Measurements from ENCODE around the gene CELSR2. TPM values are rescaled to one million over a fixed set of nuclear protein-coding genes. Genes with fewer than 3 reads are reported as not detected.

Gene CELSR2
- total RNA-seq, 1 experiment from 2014 or later, result 17.1 TPM

DNA sequence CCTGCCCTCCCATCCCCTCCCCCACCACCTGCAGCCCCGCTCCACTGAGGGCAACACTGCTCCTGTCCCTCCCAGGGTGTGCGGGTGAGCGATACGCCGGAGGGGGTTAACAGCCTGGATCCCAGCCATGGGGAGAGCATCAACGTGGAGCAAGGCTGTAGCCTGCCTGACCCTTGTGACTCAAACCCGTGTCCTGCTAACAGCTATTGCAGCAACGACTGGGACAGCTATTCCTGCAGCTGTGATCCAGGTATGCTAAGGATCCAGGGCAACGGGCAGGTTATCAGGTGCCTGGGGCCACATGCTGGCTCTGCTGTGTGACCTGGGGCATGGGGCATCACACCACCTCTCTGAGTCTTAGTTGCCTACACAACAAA is 15.0 kb downstream of the CELSR2 start:
- intact Hi-C loops (cut with micrococcal nuclease), result no loop called here
- CTCF ChIA-PET, result interaction anchor here (0.6 to 1.0 kb wide), 7 partner anchors 22 to 948 kb away, joined by 3 to 7 read pairs (median 3); a partner anchor contains a TSS
- H3K9me2 ChIP-seq (ENCODE audit: insufficient read depth), result no peaks in the 10 kb centered on the region
- TF ChIP-seq JUND (IDR thresholded peaks at IDR 0.05), result no peak
- TF ChIP-seq, protein P1, sequence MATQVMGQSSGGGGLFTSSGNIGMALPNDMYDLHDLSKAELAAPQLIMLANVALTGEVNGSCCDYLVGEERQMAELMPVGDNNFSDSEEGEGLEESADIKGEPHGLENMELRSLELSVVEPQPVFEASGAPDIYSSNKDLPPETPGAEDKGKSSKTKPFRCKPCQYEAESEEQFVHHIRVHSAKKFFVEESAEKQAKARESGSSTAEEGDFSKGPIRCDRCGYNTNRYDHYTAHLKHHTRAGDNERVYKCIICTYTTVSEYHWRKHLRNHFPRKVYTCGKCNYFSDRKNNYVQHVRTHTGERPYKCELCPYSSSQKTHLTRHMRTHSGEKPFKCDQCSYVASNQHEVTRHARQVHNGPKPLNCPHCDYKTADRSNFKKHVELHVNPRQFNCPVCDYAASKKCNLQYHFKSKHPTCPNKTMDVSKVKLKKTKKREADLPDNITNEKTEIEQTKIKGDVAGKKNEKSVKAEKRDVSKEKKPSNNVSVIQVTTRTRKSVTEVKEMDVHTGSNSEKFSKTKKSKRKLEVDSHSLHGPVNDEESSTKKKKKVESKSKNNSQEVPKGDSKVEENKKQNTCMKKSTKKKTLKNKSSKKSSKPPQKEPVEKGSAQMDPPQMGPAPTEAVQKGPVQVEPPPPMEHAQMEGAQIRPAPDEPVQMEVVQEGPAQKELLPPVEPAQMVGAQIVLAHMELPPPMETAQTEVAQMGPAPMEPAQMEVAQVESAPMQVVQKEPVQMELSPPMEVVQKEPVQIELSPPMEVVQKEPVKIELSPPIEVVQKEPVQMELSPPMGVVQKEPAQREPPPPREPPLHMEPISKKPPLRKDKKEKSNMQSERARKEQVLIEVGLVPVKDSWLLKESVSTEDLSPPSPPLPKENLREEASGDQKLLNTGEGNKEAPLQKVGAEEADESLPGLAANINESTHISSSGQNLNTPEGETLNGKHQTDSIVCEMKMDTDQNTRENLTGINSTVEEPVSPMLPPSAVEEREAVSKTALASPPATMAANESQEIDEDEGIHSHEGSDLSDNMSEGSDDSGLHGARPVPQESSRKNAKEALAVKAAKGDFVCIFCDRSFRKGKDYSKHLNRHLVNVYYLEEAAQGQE (IDR thresholded peaks at IDR 0.05; ENCODE audit: low read depth), result no peak
- no peak for TF ChIP-seq POLR2A (IDR thresholded peaks at IDR 0.05; ENCODE audit: borderline replicate concordance, extremely low read depth, insufficient read depth, insufficient read length)
- TF ChIP-seq YY1 (IDR thresholded peaks at IDR 0.05; ENCODE audit: extremely low read depth, insufficient replicate concordance, low read depth, low read length), result no peak
- TF ChIP-seq TCF7L2 (IDR thresholded peaks at IDR 0.05; ENCODE audit: borderline replicate concordance, extremely low read depth, insufficient read depth, insufficient read length), result no peak
- TF ChIP-seq EZH2 (IDR thresholded peaks at IDR 0.05), result no peak
- TF ChIP-seq ZNF274 (IDR thresholded peaks at IDR 0.05; ENCODE audit: low read depth, low read length), result no peak
- no peak for TF ChIP-seq ELF1 (IDR thresholded peaks at IDR 0.05; ENCODE audit: borderline replicate concordance, low read depth)
- TF ChIP-seq, protein P2, sequence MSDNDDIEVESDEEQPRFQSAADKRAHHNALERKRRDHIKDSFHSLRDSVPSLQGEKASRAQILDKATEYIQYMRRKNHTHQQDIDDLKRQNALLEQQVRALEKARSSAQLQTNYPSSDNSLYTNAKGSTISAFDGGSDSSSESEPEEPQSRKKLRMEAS (IDR thresholded peaks at IDR 0.05), result no peak
- TF ChIP-seq CEBPB (IDR thresholded peaks at IDR 0.05; ENCODE audit: low read depth), result no peak
- TF ChIP-seq, protein P3, sequence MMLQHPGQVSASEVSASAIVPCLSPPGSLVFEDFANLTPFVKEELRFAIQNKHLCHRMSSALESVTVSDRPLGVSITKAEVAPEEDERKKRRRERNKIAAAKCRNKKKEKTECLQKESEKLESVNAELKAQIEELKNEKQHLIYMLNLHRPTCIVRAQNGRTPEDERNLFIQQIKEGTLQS (IDR thresholded peaks at IDR 0.05), result no peak
- no peak for TF ChIP-seq RAD21 (IDR thresholded peaks at IDR 0.05; ENCODE audit: low read depth)
- TF ChIP-seq CBX3 (IDR thresholded peaks at IDR 0.05; ENCODE audit: low read depth), result no peak
- no peak for TF ChIP-seq POLR2AphosphoS5 (IDR thresholded peaks at IDR 0.05; ENCODE audit: low read depth, low read length)
- POLR2A ChIA-PET, result interaction anchor here (0.6 kb wide), 1 partner anchor 301 kb away, joined by 3 read pairs; the partner anchor contains the start of gene CLCC1
- no TSS peak for BruUV-seq (replicated peaks)
- H3K27ac ChIP-seq (ENCODE audit: low read depth, low read length), result no peak overlapping the region; the same call in 1 of the 2 replicates
- H4K20me1 ChIP-seq (ENCODE audit: insufficient read depth), result no peaks in the 10 kb centered on the region
- H3K9ac ChIP-seq (ENCODE audit: low read length), result no peak overlapping the region
- ATAC-seq (no peak), DNase-seq (ENCODE audit: low read depth, low spot score) (no peak)
- no peaks in the 10 kb centered on the region for H3K9me3 ChIP-seq (ENCODE audit: control insufficient read depth in 1 of 2, insufficient read depth in 1 of 2, low read depth in 1 of 2, low read length in 2 of 2)
- H3K79me2 ChIP-seq (ENCODE audit: insufficient read depth, low read length), result no peaks in the 10 kb centered on the region
- no peaks in the 10 kb centered on the region for H3K27me3 ChIP-seq (ENCODE audit: insufficient read depth, low read length)
- RAD21 ChIA-PET (ENCODE audit: low non-redundant PET in 1 of 2, low total read pairs in 2 of 2, uncharacterized antibody in 2 of 2, unreplicated experiment in 2 of 2), result no interaction called here
- H3K4me1 ChIP-seq (ENCODE audit: control insufficient read depth in 1 of 2, insufficient read depth in 2 of 2, low read length in 2 of 2), result peaks cover 0 to 9% of the 10 kb centered on the region in 2 experiments; a peak in 2 of 4 replicates
- no peak overlapping the region for H3K4me3 ChIP-seq (replicated peaks in 1 of 2; ENCODE audit: low read depth in 1 of 2, low read length in 2 of 2)
- peaks cover 0 to 4% of the 10 kb centered on the region in 2 experiments; a peak in 1 of 4 replicates for H3K36me3 ChIP-seq (ENCODE audit: control insufficient read depth in 1 of 2, insufficient read depth in 2 of 2, low read length in 2 of 2)
- no peak overlapping the region for H3K4me2 ChIP-seq (ENCODE audit: low read length)
- no peak overlapping the region for H2AFZ ChIP-seq (ENCODE audit: low read depth, low read length, poor library complexity, severe bottlenecking)
